Lower leg skin (tissue), 3 donors: Measurements from ENCODE around the gene SSPN.

Source experiments
- CTCF ChIP-seq, 3 donors: fragments of 450-650 bp; IDR thresholded peaks; one replicate each; pipeline ENCODE4 v1.5.1; 2016; ENCODE audit warnings: antibody characterized with exemption in 3 of 3, mild to moderate bottlenecking in 3 of 3, moderate library complexity in 2 of 3
- POLR2A ChIP-seq, 2 donors: fragments of 450-650 bp; IDR thresholded peaks; one replicate each; pipeline ENCODE4 v1.6.1; 2016 to 2017; ENCODE audit warnings: antibody characterized with exemption in 2 of 2, mild to moderate bottlenecking in 1 of 2, moderate library complexity in 1 of 2

GRCh38 chr12:26149968-26150500 is 45.3 kb upstream of the SSPN start:
- TF ChIP-seq POLR2A (IDR thresholded peaks at IDR 0.05): no peak
- no peak for TF ChIP-seq CTCF (IDR thresholded peaks at IDR 0.05)
